Upper lobe of right lung (tissue), 1 donor: Measurements from ENCODE around the gene PARP6. TPM values are rescaled to one million over a fixed set of nuclear protein-coding genes. Genes with fewer than 3 reads are reported as not detected.

ENCODE experiments used
- ATAC-seq: fragments of 200-7000 bp; cut with Tn5 transposase; one replicate; pipeline ENCODE4 v1.9.1; 2020; ENCODE audit warnings: mild to moderate bottlenecking, moderate library complexity
- DNase-seq: peaks from one replicate; pipeline ENCODE4 v3.0.0-alpha.2; 2020
- H3K27ac ChIP-seq: fragments of 200-600 bp; one replicate; pipeline ENCODE4 v1.8.0; 2022
- H3K27me3 ChIP-seq: fragments of 200-600 bp; one replicate; pipeline ENCODE4 v1.8.0; 2022; ENCODE audit warnings: mild to moderate bottlenecking
- H3K36me3 ChIP-seq: fragments of 200-600 bp; one replicate; pipeline ENCODE4 v1.8.0; 2022
- H3K4me1 ChIP-seq: fragments of 200-600 bp; one replicate; pipeline ENCODE4 v1.8.0; 2022
- H3K4me3 ChIP-seq: fragments of 200-600 bp; one replicate; pipeline ENCODE4 v1.8.0; 2022; ENCODE audit warnings: mild to moderate bottlenecking
- H3K9me3 ChIP-seq: fragments of 200-600 bp; one replicate; pipeline ENCODE4 v1.8.0; 2022
- intact Hi-C: fragments of 100-400 bp; cut with DNase I; formaldehyde crosslinking; loops from one replicate; pipeline ENCODE4 v1.11.0; 2022
- total RNA-seq: library from RNA; stranded (reverse); fragmentation: NEBNext Ultra II Directional; extraction: Animal tissue kit (Norgen Biotek cat#: 25700); gene quantifications from one replicate; pipeline ENCODE4 v1.2.1, GENCODE V29; 2021
- TF ChIP-seq, protein P1 (sequence below): fragments of 200-600 bp; IDR thresholded peaks from one replicate; pipeline ENCODE4 v1.8.0; 2022; ENCODE audit warnings: antibody characterized with exemption
- donor health status: DM: no; HTN: yes; CAD: no; lungs with severe emphysema.

The PARP6 gene
- total RNA-seq, 1 donor from 2014 or later: 87.9 TPM

DNA sequence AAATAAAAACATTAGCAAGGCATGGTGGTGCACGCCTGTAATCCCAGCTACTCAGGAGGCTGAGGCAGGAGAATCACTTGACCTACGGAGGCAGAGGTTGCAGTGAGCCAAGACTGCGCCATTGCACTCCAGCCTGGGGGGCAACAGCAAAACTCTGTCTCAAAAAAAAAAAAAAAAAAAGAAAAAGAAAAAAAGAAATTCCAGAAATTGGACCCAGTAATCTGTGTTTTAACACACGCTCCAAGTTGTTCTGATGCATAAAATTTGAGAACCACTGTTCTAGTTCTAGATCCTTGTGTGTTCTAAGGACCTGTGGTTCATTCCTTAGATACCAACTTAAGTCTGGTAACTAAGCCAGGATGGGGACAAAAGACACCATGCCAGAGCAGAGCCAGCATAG lies 2.6 kb downstream of the PARP6 start:
- no peak overlapping the region for H3K27ac ChIP-seq
- no peaks in the 10 kb centered on the region for H3K27me3 ChIP-seq
- peaks cover 38% of the 10 kb centered on the region for H3K36me3 ChIP-seq
- ATAC-seq (no peak), DNase-seq (no peak)
- intact Hi-C loops: no loop called here
- H3K4me3 ChIP-seq: no peak overlapping the region
- TF ChIP-seq, protein P1, sequence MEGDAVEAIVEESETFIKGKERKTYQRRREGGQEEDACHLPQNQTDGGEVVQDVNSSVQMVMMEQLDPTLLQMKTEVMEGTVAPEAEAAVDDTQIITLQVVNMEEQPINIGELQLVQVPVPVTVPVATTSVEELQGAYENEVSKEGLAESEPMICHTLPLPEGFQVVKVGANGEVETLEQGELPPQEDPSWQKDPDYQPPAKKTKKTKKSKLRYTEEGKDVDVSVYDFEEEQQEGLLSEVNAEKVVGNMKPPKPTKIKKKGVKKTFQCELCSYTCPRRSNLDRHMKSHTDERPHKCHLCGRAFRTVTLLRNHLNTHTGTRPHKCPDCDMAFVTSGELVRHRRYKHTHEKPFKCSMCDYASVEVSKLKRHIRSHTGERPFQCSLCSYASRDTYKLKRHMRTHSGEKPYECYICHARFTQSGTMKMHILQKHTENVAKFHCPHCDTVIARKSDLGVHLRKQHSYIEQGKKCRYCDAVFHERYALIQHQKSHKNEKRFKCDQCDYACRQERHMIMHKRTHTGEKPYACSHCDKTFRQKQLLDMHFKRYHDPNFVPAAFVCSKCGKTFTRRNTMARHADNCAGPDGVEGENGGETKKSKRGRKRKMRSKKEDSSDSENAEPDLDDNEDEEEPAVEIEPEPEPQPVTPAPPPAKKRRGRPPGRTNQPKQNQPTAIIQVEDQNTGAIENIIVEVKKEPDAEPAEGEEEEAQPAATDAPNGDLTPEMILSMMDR: no peak
- H3K4me1 ChIP-seq: peaks cover 29% of the 10 kb centered on the region
- no peaks in the 10 kb centered on the region for H3K9me3 ChIP-seq

DNA sequence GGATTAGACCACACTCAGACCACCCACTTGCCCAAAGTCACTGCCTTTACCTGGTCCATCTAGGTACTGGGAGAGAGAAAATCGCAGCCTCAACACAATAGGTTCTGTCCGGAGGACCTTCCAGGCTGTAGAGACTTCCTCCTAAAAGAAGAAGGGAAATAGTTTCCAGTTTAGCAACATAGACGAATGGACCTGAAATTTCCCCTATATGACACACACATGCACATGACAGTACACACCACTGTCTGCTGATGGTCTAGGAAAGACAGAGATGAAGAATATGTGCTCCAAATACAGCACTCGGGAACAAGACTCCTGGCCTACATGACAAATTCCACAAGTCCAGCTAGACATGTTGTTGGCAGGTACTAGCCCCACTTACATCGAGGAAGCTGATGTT lies 7.3 kb downstream of the PARP6 start:
- DNase-seq (no peak), ATAC-seq (no peak)
- TF ChIP-seq, protein P1: no peak
- H3K4me1 ChIP-seq: peaks cover 2% of the 10 kb centered on the region
- no peak overlapping the region for H3K27ac ChIP-seq
- no peak overlapping the region for H3K4me3 ChIP-seq
- H3K36me3 ChIP-seq: peaks cover 86% of the 10 kb centered on the region
- H3K27me3 ChIP-seq: no peaks in the 10 kb centered on the region
- intact Hi-C loops: no loop called here
- no peaks in the 10 kb centered on the region for H3K9me3 ChIP-seq

DNA sequence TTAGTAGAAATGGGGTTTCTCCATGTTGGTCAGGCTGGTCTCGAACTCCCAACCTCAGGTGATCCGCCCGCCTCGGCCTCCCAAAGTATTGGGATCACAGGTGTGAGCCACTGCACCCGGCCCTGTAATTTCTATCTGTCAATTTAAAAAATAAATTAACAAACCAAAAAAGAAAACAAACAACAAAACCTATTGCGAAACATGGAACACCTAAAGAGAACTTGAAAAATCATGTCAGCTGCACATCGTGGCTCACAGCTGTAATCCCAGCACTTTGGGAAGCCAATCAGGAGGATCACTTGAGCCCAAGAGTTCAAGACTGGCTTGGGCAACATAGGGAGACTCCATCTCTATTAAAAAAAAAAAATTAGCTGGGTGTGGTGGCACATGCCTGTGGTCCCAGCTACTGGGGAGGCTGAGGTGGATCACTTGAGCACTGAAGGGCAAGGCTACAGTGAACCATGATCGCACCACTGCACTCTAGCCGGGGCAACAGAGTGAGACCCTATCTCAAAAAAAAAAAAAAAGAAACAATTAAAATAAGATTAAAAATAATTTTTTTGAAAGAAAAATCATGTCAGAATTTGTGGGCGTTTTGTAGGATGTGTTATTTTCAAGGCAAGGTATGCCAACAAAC lies 19.6 kb downstream of the PARP6 start:
- TF ChIP-seq, protein P1: no peak
- H3K4me1 ChIP-seq: no peaks in the 10 kb centered on the region
- no peak overlapping the region for H3K4me3 ChIP-seq
- no peak overlapping the region for H3K27ac ChIP-seq
- H3K9me3 ChIP-seq: no peaks in the 10 kb centered on the region
- intact Hi-C loops: no loop called here
- DNase-seq (no peak), ATAC-seq (no peak)
- H3K36me3 ChIP-seq: peaks cover 98% of the 10 kb centered on the region
- no peaks in the 10 kb centered on the region for H3K27me3 ChIP-seq

DNA sequence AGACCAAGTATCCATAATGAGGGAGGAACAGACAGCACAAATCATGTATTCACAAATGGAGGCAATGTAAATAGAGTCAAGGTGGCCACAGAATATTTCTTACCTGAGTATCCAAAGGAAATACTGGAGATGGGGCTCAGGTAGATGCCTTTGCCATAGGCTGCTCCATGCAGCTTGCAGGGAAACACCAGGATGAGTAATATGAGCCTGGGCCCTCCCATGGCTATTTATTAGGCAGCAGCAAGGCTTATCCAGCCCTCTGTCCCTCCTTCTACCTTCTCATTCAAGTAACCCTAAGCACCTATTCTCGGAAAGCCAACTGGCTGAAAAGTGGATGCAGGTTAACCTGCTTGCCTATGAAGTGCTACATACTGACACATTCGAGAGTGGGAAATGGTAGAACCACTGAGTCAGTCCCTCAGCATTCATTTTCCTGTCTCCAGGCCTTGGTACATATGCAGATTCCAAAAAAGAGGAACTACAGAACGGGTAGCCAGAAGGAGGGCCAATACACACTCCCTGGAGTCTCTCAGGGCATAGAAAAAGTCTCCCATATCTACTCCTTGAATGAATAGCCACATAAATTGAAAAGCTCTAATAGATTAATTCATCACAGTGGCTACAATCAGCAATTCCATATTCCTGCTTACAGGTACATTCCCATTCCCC lies 23.1 kb downstream of the PARP6 start:
- H3K9me3 ChIP-seq: no peaks in the 10 kb centered on the region
- no peaks in the 10 kb centered on the region for H3K27me3 ChIP-seq
- DNase-seq: no peak
- peak; percentile 48 for ATAC-seq
- no peaks in the 10 kb centered on the region for H3K4me1 ChIP-seq
- H3K27ac ChIP-seq: no peak overlapping the region
- intact Hi-C loops: no loop called here
- no peak overlapping the region for H3K4me3 ChIP-seq
- H3K36me3 ChIP-seq: peaks cover 93% of the 10 kb centered on the region
- TF ChIP-seq, protein P1: no peak

DNA sequence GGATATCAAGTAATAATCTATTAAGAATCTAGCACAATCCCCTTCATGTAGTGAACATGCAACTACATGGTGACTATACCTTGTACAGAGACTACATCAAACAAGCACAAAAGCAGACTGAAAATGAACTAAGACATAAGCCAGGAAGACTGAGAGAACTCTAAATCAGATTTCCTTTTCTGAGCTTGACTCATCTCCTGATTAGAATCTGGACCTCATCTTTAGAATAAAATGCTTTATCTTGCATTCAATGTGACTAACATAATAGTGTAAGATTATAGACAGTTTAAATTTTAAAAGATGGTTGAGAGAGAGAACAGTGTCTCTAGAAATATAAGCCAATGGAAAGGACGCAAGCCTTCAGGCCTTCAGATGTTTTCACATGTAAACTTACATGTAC lies 23.8 kb downstream of the PARP6 start:
- Histone ChIP-seq H3K36me3 (peaks cover 92% of the 10 kb centered on the region), H3K27ac (no peak overlapping the region), H3K27me3 (no peaks in the 10 kb centered on the region), H3K9me3 (no peaks in the 10 kb centered on the region), H3K4me3 (no peak overlapping the region), H3K4me1 (no peaks in the 10 kb centered on the region)
- DNase-seq: no peak
- TF ChIP-seq, protein P1: no peak
- intact Hi-C loops: no loop called here
- ATAC-seq: no peak
